HG02840 (cell line): Measurements from ENCODE around the gene METTL16.

Experiments
- ATAC-seq: cut with Tn5 transposase; IDR thresholded peaks from one replicate; pipeline ENCODE4 v1.9.1; 2021; ENCODE audit warnings: mild to moderate bottlenecking, moderate library complexity, moderate number of reproducible peaks; ENCODE audit not compliant: unreplicated experiment, low FRiP score

Gene METTL16

DNA sequence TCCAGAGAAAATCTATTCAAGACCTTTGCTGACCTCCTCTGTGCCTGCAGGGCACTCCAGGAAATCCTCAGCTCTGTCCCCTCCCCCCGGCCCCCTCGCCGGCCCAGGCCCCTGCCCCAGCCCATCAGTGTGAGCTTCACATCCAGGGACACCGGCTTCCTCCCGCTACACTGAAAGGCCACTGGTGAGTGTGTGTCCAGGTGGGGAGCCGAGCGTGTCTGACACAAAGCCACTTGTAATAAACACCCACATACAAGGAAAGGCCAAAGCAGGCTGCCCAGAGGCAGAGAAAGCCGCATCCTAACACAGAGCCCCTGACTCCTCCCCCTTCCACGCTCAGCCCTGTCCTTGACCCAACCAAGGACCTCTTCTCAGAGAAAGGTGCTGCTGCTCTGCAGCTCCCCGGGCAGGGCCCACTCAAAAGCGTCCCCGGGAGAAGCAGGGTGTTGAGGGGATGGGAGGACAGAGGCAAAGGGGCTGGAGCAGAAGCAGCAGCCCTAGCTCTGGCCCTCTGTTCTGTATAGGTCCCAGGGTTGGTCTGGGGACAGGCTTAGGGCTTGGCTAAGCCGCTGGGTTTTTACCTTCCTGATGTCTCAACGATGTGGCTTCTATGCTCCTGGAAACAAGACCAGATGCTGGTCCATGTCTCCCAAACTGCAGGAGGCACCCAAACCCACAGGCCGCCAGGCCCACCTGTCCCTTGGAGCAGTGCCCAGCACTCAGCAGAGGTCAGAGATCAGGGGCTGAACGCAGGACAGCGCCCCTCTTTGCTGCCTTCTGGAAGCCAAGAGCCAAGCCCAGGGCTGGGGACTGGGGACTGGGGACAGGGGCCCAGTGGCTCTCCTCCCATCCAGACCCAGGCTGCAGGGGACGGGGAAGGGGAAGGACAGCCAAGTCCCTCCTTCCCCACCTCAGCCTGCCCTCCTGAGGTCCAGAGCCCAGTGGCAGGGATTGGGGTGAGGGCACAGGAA lies 126.2 kb downstream of the METTL16 start:
- no peak for ATAC-seq

DNA sequence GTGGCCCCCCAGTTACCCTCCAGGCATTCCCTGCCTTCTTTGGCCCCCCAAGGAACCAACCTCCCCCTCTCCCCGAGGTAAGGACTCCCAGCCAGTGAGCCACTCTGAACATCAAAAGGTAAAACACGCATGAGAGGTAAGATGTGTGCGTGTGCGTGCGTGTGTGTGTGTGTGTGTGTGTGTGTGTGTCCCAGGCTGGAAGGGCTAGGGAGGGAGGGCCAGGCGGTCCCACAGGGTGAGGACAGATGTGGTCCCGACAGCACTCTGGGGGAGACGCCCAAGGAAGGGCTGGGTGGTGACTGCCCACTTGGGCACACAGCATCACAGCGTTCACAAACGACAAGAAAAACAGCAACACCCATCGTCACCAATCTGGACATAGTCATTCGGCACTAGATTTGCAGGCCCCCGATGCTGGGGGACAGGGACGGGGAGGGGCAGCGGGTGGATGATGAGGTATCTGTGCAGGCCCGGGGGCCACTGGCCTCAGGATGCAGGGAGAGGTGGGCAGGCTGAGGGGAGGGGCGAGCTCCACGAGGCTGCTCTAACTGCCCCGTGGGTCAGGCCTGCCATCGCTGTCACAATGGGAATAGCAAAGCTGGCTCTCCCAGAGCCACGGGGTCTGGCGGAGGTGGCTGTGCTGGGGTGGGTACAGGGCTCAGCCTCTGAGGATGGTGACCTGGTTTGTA lies 127.1 kb downstream of the METTL16 start:
- no peak for ATAC-seq

DNA sequence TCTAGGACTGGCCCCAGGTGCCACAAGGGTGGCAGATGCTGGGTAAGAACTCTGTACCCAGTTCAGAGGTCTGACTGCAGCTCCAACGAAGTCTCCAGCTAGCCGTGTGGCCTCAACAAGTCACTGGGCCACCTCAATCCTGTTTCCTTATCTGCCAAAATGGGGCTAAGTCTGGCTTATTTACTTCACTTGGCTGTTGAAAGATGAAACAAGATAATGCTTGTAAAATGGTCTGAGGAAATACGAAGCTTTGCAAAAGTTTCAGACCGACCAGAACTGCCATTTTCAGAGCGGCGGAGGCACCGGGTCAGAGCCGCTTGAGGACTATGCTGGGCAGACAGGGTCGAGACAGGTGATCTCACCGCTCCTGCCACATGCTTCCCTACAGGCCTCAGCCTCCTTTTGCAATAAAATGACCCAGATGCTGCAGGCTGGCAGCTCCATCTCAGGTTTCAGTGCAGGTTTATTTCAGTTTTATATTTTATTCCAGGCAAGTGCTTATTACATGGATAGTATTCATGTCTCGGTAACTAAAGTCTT lies 128.0 kb downstream of the METTL16 start:
- ATAC-seq = no peak

DNA sequence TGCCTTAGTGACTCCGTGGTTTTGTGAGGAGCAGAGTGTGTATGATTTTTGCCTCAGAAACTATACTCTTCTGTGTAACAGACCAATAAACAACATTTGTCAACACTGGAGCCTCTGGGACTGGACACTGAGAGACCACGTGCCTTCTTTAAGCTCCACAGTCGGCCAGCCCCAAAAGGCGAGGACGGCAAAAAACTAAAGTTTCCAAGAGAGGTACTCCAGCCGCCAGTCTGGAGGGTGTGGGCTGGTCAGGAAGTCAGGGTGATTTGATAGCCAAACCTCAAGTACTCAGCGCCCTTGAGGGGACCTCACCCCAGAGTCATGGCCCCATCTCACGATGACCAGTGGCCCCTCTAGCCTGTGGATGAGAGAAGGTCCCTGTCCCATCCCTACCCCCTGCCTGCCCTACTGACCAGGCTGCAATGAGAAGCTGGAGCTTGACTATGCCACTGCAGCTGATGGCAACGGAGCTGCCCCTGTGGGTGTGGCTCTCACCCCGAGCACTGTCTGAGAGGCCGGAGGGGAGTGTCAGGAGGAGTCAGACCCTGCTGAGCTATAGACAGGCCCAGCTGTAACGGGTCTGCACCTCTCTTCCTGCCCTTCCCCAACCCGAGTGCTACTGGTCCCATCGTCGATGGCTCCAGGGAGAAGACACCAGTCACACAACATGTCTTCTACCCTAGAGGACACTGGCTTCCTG lies 130.6 kb downstream of the METTL16 start:
- no peak for ATAC-seq

DNA sequence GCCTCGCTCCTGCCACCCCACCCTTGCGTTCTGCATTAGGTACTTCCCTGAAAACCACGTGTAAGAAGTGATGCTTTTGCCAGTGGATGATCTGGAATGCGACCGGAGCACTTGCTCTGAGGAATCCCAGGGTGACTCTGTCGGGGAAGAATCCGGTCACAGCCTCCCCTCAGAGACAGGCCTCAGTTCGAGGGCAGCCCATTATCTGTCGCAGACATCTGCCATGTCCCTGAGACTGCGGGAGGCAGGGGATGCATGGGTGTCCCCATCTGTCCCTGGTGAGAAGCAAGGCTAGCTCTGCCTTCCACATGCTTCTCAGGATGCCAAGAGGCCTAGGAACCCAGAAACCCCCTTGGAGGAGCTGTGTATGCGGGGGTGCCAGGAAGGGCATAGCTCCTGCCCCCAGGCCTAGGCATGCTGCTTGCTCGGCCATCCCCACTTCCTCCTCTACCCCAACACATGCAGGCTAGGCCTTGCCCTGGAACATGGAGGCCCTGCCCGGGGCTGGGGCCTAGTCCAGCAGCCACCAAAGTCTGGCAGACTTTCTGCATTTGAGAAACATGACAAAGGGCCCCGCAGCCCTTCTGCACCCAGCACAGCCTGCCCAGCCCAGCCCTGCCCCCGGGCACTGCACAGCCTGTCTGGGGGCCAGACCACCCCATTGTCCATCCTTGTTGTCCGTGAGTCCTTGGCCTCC lies 131.3 kb downstream of the METTL16 start:
- no peak for ATAC-seq

DNA sequence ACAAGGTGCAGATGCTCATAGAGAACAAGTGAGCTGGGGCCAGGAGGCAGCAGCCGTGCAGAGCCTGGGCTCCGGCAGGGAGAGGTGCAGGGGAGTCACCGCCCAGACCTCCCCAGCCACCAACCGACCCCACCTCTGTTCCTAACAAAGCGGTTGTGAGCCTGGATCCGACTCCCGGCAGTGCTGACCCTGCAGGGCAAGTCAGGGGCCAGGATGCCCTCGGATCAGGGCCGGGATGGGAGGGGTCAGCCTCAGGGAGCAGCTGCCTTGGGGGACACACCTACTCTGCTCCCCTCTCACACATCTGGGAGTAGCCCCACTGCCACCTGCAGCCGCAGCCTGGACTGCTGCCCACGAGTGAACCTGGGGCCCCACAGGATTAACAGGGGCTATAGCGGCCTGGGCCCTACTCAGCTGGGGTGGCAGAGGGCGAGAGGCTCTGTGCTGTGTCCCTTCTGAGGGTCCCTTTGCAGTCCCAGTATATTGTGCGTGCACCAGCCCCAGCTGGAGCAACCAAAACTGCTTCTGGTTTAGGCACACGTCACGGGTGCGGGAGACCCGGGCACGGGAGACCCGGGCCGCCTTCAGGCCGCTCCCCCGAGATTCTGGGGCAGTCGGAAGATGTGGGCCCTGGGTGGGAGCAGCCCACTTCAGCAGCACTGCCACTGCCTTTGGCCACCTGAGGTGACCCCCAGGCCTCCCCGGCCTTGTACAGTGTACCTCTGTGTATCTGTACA lies 132.0 kb downstream of the METTL16 start:
- ATAC-seq = no peak

DNA sequence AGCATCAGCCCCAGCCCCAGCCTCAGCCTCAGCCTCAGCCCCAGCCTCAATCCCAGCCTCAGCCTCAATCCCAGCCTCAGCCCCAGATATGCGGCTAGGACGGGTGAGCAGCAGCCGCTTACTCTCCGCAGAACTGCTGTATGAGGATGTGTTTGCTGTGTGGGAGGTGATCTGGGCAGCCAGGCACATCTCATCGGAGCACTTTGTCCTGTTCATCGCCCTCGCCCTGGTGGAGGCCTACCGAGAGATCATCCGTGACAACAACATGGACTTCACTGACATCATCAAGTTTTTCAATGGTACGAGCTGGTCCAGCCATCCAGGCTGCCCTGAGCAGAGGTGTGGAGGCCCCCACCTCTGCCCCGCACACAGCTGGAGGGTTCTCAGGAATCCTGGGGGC lies 132.8 kb downstream of the METTL16 start:
- no peak for ATAC-seq

DNA sequence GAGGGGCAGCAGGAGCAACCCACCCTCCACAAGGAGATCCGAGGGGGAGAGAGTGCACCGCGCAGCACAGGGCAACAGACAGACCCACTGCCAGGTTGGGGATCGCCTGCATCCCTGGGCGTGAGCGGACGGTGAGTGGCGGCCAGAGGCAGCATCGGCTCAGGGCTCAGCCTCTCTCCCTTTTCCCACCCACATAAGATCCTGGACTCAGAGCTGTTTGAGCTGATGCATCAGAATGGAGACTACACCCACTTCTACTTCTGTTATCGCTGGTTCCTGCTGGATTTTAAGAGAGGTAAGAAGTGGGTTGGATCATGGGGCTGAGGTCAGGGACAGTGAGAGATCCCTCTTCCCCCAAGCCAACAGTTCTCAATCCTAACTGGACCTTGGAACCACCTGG lies 134.0 kb downstream of the METTL16 start:
- ATAC-seq = no peak

DNA sequence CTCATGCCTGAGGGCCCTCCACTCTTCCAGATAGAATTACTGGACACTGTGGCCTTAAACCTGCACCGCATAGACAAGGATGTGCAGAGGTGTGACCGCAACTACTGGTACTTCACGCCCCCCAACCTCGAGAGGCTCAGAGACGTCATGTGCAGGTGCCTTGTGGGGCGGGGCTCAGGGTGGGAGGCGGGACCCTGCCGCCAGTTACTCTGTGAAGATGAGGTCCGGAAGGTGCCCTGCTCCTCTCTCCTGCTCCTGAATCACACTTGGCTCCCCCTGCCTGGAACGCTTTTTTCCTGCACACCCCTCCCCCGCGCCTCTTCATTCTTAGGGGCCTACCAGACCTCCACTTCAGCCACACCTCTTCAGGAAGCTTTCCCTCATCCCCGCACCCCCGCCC lies 135.6 kb downstream of the METTL16 start:
- no peak for ATAC-seq

DNA sequence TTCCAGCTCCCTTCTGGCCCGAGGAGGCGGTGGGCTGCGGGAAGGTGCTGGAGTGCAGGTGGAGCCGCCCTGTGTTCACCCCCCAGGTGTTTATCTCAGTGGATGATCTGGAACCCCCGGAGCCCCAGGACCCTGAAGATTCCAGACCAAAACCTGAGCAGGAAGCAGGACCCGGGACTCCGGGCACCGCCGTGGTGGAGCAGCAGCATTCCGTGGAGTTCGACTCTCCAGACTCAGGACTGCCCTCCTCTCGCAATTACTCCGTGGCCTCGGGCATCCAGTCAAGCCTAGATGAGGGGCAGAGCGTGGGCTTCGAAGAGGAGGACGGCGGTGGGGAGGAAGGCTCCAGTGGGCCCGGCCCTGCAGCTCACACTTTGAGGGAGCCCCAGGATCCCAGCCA lies 136.3 kb downstream of the METTL16 start:
- ATAC-seq = no peak

DNA sequence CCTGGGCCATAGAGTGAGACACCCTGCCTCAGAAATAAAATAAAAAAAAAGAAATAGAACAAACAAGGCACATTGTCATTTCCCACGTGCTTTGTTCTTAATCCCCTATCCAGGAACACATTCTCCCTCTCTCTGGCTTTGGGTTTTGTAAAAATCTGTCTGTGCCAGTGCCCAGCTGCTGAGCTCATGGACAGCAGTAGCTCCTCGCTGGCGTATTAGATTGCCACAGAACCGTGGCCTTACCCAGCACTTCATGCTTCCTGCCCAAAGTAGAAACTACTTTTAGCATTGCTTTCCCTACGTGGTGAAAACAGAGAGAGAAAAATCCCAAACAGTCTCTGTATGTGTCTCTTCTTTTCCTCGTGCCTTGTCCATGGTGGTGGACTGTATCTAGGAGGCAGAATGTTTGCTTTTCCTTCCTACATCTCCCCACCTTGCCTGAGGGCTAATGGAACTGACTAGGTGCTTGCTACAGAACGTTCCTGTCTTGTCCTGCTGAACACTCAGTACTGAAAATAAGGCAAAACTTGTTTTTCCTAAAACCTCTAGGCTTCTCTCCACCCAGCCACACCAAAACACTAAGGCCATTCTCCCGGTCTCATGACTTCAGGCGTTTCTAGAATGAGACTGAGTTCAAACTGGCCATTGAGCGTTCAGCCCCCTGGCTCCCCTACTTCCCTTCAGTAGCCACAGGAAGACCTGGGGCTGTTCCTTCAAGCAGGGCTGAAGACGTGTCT lies 137.0 kb downstream of the METTL16 start:
- ATAC-seq = no peak

DNA sequence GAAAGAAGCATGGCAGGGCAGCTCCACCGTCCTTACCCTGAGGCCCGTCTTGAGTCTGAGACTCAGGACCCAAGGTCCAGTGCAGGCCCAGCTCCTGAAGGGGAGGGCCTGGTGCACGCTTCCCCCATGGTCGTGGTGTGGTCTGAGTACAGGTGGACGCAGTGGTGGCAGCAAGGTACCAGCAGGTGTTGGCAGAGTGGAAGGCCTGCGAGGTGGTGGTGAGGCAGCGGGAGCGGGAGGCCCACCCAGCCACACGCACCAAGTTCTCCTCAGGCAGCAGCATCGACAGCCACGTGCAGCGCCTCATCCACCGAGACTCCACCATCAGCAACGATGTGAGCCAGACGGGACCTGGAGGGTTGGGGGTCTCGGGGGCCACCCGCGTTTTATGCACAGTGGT lies 138.5 kb downstream of the METTL16 start:
- no peak for ATAC-seq

DNA sequence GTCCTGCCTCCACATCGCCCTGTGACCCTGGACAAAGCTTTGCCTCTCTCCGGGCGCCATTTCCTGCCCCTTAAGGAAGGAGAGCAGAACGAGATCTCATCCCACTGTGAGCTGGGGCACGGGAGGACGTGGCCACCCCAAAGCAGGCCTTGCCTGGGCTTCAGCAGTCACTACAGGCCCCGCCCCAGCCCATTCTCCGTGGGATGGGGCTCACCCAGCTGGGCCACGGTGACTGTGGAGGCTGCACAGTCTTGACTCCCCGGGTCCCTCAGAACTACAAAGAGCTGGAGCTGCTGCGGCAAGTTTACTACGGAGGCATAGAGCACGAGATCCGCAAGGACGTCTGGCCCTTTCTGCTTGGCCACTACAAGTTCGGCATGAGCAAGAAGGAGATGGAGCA lies 139.0 kb downstream of the METTL16 start:
- ATAC-seq = no peak

DNA sequence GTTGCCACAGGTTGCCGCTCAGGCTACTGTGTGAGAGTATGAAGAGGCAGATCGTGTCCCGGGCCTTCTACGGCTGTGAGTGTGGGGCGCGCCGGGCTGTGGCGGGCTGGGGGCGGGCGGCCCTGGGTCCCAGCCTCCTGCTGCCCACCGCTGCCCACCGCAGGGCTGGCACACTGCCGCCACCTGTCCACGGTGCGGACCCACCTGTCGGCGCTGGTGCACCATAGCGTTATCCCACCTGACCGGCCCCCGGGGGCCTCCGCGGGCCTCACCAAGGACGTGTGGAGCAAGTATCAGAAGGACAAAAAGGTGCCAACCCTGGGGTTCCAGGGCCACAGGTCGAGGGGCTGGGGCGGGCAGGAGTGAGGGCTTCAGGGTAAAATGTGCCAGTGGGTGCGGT lies 139.5 kb downstream of the METTL16 start:
- no peak for ATAC-seq

DNA sequence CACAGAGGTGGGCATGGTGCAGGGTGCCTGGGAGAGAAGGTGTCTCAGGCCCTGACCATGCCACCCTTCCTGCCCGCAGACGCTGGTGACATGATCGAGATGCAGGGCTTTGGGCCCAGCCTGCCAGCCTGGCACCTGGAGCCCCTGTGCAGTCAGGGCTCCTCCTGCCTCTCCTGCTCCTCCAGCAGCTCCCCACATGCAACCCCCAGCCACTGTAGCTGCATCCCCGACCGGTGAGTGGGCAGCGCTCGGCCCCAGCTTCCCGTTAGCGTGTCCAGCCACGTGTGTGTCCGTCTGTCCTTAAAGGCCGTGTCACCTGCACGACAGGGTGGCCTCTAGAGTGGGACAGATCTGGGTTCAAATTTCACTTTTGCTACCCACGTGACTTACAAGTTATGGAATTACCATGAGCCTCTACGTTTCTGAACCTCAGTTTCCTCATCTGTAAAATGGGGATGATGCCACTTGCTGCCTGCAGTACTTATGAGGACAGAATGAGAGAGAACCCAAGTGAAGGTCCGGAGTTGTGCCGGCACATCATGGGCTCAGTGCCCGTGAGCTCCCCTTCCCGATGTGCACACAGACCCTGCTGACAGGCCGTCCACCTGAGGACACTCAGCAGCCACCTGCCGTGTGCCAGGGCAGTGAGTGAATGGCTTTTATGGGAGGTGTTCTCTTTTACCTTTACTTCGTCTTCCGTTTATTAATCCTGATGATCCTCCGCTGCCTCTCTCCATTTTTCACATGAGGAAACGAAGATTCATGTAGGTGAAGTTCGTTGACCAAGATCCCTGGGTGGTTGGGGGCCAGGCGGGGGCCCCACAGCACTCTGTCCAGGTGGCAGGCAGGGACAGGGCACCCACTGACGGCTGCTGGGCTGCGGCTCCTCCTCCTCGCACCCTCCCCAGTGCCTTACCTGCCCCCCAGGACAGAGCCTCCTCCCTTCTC lies 140.2 kb downstream of the METTL16 start:
- no peak for ATAC-seq

DNA sequence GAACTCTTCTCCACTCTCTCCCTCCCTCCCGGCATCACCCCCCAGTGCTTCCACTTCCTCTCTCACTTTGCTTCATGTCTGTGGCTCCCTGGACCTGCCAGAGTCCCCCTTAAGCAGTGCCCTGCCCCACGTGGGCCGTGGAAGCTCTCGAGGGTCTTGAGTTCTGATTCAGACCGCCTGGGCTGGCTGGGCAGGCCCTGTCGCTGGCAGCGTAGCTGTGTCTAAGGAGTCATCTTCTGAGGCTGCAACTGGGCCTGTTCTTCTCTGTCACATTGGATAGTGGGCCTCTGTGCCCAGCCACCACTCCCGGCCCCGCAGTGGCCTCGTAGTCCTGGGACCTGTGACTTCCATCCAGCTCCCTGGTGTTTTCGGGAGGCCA lies 141.5 kb downstream of the METTL16 start:
- ATAC-seq = no peak

DNA sequence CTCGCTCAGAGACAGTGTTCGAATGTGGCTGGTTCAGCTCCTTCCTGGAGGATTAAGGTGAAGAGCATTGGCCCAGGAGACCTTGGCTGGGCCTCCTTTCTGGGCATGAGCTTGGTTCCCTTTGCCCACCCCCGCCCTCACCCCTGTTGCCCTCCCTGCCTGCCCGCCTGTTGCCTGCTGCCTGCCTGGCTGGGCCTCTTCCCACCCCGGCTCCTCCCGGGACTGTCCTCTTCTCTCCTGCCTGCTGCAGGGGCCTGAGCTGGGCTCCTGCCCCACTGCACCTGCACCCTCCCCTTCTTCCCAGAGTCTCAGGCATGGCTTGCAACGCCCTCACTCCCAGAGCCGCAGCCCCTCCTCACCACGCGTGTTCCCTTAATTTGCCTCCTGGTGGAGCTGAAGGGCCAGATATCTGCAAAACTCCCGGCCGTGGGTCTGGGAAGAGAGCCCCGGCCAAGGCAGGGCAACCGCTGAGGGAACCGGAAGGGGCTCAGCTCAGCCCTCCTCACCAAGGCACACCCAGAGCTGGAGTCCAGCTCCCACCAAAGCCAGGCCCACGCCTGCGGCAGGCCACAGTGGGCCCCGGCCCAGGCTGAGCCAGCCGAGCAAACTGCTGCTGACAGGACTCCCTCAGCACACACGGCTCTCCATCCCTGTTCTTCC lies 142.0 kb downstream of the METTL16 start:
- no peak for ATAC-seq
